Liver (tissue), 9 donors: ENCODE data around the gene ATPAF1. TPM values are rescaled to one million over a fixed set of nuclear protein-coding genes. Genes with fewer than 3 reads are reported as not detected.

Source experiments
- DNase-seq: peaks from one replicate; pipeline ENCODE4 v3.0.0-alpha.2; 2017; ENCODE audit warnings: low spot score
- H3K27ac ChIP-seq, 2 donors: one replicate each; pipeline ENCODE4 v1.7.0; 2013; ENCODE audit warnings: inconsistent platforms in 2 of 2, low read length in 2 of 2, control low read depth in 1 of 2, low read depth in 1 of 2, mild to moderate bottlenecking in 1 of 2
- H3K27me3 ChIP-seq, 4 donors: one replicate each; pipeline versions ENCODE4 v1.6.1 to v1.7.0; 2013; ENCODE audit warnings: low read length in 3 of 4, inconsistent platforms in 1 of 4, mild to moderate bottlenecking in 1 of 4, moderate library complexity in 1 of 4; ENCODE audit not compliant: control insufficient read depth in 4 of 4, insufficient read depth in 4 of 4
- H3K36me3 ChIP-seq, 4 donors: one replicate each; pipeline versions ENCODE4 v1.6.1 to v1.7.0; 2013; ENCODE audit warnings: low read length in 3 of 4, mild to moderate bottlenecking in 3 of 4, low read depth in 1 of 4, moderate library complexity in 1 of 4; ENCODE audit not compliant: control insufficient read depth in 4 of 4, insufficient read depth in 3 of 4
- H3K4me1 ChIP-seq, 4 donors: one replicate each; pipeline versions ENCODE4 v1.6.1 to v1.7.0; 2013; ENCODE audit warnings: low read length in 3 of 4, mild to moderate bottlenecking in 3 of 4, moderate library complexity in 1 of 4; ENCODE audit not compliant: control insufficient read depth in 4 of 4, insufficient read depth in 4 of 4
- H3K4me3 ChIP-seq, 3 donors: one replicate each; pipeline versions ENCODE4 v1.6.1 to v1.7.0; 2013; ENCODE audit warnings: low read length in 3 of 3, control low read depth in 1 of 3, low read depth in 1 of 3, mild to moderate bottlenecking in 1 of 3
- H3K9ac ChIP-seq, 2 donors: one replicate each; pipeline ENCODE4 v1.7.0; 2013; ENCODE audit warnings: low read length in 2 of 2, mild to moderate bottlenecking in 2 of 2, moderate library complexity in 2 of 2, control low read depth in 1 of 2, low read depth in 1 of 2
- H3K9me3 ChIP-seq, 4 donors: one replicate each; pipeline versions ENCODE4 v1.6.1 to v1.7.0; 2013; ENCODE audit warnings: low read length in 3 of 4; ENCODE audit not compliant: control insufficient read depth in 4 of 4
- ATF3 ChIP-seq: IDR thresholded peaks from 2 replicates; pipeline ENCODE4 v1.6.1; 2016; ENCODE audit warnings: antibody characterized with exemption
- EGR1 ChIP-seq, 2 donors: IDR thresholded peaks; 2 replicates each; pipeline ENCODE4 v1.6.1; 2016 to 2018; ENCODE audit warnings: antibody characterized with exemption in 2 of 2, low read depth in 2 of 2
- FOXA1 ChIP-seq: IDR thresholded peaks from 2 replicates; pipeline ENCODE4 v1.6.1; 2016; ENCODE audit warnings: antibody characterized with exemption
- FOXA2 ChIP-seq: IDR thresholded peaks from 2 replicates; pipeline ENCODE4 v1.6.1; 2016; ENCODE audit warnings: antibody characterized with exemption
- GABPA ChIP-seq, 2 donors: IDR thresholded peaks in 1 of 2; conservative IDR thresholded peaks in 1 of 2; 2 replicates each; pipeline ENCODE4 v1.6.1; 2016; ENCODE audit warnings: antibody characterized with exemption in 2 of 2, mild to moderate bottlenecking in 1 of 2, moderate library complexity in 1 of 2
- HNF4A ChIP-seq, 2 donors: conservative IDR thresholded peaks; 2 replicates each; pipeline ENCODE4 v1.6.1; 2016; ENCODE audit warnings: antibody characterized with exemption in 2 of 2, mild to moderate bottlenecking in 2 of 2
- HNF4G ChIP-seq: IDR thresholded peaks from 2 replicates; pipeline ENCODE4 v1.6.1; 2016; ENCODE audit warnings: antibody characterized with exemption
- JUND ChIP-seq, 2 donors: IDR thresholded peaks; 2 replicates each; pipeline ENCODE4 v1.6.1; 2016; ENCODE audit warnings: antibody characterized with exemption in 2 of 2
- NR2F2 ChIP-seq: IDR thresholded peaks from 2 replicates; pipeline ENCODE4 v1.6.1; 2016; ENCODE audit warnings: antibody characterized with exemption
- RAD21 ChIP-seq, 2 donors: IDR thresholded peaks; 2 replicates each; pipeline ENCODE4 v1.6.1; 2016; ENCODE audit warnings: antibody characterized with exemption in 2 of 2, mild to moderate bottlenecking in 2 of 2
- RXRA ChIP-seq, 2 donors: IDR thresholded peaks; 2 replicates each; pipeline ENCODE4 v1.6.1; 2017 to 2018; ENCODE audit warnings: antibody characterized with exemption in 2 of 2, mild to moderate bottlenecking in 1 of 2
- SP1 ChIP-seq: IDR thresholded peaks from 2 replicates; pipeline ENCODE4 v1.6.1; 2018; ENCODE audit warnings: antibody characterized with exemption, mild to moderate bottlenecking
- TAF1 ChIP-seq: conservative IDR thresholded peaks from 2 replicates; pipeline ENCODE4 v1.6.1; 2016; ENCODE audit warnings: antibody characterized with exemption, mild to moderate bottlenecking
- YY1 ChIP-seq: IDR thresholded peaks from 2 replicates; pipeline ENCODE4 v1.6.1; 2016; ENCODE audit warnings: antibody characterized with exemption, mild to moderate bottlenecking
- ZBTB33 ChIP-seq: IDR thresholded peaks from 2 replicates; pipeline ENCODE4 v1.6.1; 2016; ENCODE audit warnings: antibody characterized with exemption
- WGBS: extraction: QIAGEN DNeasy Blood & Tissue Kit; methylation state at CpG from one replicate; pipeline ENCODE4 v1.1.7; 2013; 5-methylcytosine and 5-hydroxymethylcytosine counted together
- polyA plus RNA-seq, 2 donors: library from polyadenylated mRNA; stranded (reverse) in 1 of 2; unstranded in 1 of 2; fragments of 200-250 nt in 1 of 2; fragments of >200 nt in 1 of 2; fragmentation: Nextera tagmentation in 1 of 2; extraction: Ambion mirVana in 1 of 2; gene quantifications; one replicate each; pipeline versions ENCODE4 v1.2.1 to v1.2.3, GENCODE V29; 2013 to 2015
- total RNA-seq, 2 donors: library from RNA; depleted of rRNA; stranded (reverse); fragments of >200 nt; gene quantifications; one replicate each; pipeline ENCODE4 v1.2.3, GENCODE V29; 2014
- TF ChIP-seq, protein P1 (sequence below): IDR thresholded peaks from 2 replicates; pipeline ENCODE4 v1.6.1; 2016; ENCODE audit warnings: antibody characterized with exemption
- TF ChIP-seq, protein P2 (sequence below): fragments of 150-350 bp; IDR thresholded peaks from 2 replicates; pipeline ENCODE4 v1.5.1; 2017; ENCODE audit warnings: improper control_type of control experiment, low read depth, low read length; ENCODE audit not compliant: missing input control
- TF ChIP-seq, protein P3 (sequence below): IDR thresholded peaks from 2 replicates; pipeline ENCODE4 v1.6.1; 2016; ENCODE audit warnings: antibody characterized with exemption, mild to moderate bottlenecking
- donor health status: healthy.
- donor health status: healthy.
- donor health status: healthy.
- donor health status: healthy.
- donor health status: healthy.

ATPAF1 gene
- total and polyA plus RNA-seq, 4 donors: 35.3 to 54.1 (median 37.0) TPM

- peaks cover 16 to 66% (median 37%) of the 10 kb centered on the region in 4 donors for H3K36me3 ChIP-seq
Measured at GRCh38 chr1:46689356-46689755, 21.2 kb upstream of the ATPAF1 start.

More at GRCh38 chr1:46689356-46689755, 21.2 kb upstream of the ATPAF1 start:
- DNase-seq: no peak
- H3K4me3 ChIP-seq: no peak overlapping the region
- H3K9ac ChIP-seq: no peak overlapping the region
- TF ChIP-seq SP1: no peak
- TF ChIP-seq RAD21 (IDR thresholded peaks at IDR 0.05): no peak
- TF ChIP-seq RXRA (IDR thresholded peaks at IDR 0.05): no peak
- TF ChIP-seq JUND (IDR thresholded peaks at IDR 0.05): no peak
- TF ChIP-seq HNF4A (conservative IDR thresholded peaks at IDR 0.05): no peak
- TF ChIP-seq EGR1 (IDR thresholded peaks at IDR 0.05; ENCODE audit: low read depth in 2 of 2): no peak
- TF ChIP-seq, protein P1, sequence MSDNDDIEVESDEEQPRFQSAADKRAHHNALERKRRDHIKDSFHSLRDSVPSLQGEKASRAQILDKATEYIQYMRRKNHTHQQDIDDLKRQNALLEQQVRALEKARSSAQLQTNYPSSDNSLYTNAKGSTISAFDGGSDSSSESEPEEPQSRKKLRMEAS: no peak
- TF ChIP-seq HNF4G: no peak
- no peak for TF ChIP-seq FOXA1
- no peak for TF ChIP-seq GABPA (IDR thresholded peaks at IDR 0.05 in 1 of 2, conservative IDR thresholded peaks at IDR 0.05 in 1 of 2)
- no peak for TF ChIP-seq ATF3
- TF ChIP-seq TAF1: no peak
- TF ChIP-seq FOXA2: no peak
- TF ChIP-seq, protein P2, sequence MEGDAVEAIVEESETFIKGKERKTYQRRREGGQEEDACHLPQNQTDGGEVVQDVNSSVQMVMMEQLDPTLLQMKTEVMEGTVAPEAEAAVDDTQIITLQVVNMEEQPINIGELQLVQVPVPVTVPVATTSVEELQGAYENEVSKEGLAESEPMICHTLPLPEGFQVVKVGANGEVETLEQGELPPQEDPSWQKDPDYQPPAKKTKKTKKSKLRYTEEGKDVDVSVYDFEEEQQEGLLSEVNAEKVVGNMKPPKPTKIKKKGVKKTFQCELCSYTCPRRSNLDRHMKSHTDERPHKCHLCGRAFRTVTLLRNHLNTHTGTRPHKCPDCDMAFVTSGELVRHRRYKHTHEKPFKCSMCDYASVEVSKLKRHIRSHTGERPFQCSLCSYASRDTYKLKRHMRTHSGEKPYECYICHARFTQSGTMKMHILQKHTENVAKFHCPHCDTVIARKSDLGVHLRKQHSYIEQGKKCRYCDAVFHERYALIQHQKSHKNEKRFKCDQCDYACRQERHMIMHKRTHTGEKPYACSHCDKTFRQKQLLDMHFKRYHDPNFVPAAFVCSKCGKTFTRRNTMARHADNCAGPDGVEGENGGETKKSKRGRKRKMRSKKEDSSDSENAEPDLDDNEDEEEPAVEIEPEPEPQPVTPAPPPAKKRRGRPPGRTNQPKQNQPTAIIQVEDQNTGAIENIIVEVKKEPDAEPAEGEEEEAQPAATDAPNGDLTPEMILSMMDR: no peak
- TF ChIP-seq, protein P3, sequence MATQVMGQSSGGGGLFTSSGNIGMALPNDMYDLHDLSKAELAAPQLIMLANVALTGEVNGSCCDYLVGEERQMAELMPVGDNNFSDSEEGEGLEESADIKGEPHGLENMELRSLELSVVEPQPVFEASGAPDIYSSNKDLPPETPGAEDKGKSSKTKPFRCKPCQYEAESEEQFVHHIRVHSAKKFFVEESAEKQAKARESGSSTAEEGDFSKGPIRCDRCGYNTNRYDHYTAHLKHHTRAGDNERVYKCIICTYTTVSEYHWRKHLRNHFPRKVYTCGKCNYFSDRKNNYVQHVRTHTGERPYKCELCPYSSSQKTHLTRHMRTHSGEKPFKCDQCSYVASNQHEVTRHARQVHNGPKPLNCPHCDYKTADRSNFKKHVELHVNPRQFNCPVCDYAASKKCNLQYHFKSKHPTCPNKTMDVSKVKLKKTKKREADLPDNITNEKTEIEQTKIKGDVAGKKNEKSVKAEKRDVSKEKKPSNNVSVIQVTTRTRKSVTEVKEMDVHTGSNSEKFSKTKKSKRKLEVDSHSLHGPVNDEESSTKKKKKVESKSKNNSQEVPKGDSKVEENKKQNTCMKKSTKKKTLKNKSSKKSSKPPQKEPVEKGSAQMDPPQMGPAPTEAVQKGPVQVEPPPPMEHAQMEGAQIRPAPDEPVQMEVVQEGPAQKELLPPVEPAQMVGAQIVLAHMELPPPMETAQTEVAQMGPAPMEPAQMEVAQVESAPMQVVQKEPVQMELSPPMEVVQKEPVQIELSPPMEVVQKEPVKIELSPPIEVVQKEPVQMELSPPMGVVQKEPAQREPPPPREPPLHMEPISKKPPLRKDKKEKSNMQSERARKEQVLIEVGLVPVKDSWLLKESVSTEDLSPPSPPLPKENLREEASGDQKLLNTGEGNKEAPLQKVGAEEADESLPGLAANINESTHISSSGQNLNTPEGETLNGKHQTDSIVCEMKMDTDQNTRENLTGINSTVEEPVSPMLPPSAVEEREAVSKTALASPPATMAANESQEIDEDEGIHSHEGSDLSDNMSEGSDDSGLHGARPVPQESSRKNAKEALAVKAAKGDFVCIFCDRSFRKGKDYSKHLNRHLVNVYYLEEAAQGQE: no peak
- TF ChIP-seq NR2F2: no peak
- no peak for TF ChIP-seq ZBTB33
- TF ChIP-seq YY1: no peak
- H3K27ac ChIP-seq: no peak overlapping the region
- no peaks in the 10 kb centered on the region for H3K9me3 ChIP-seq
- no peaks in the 10 kb centered on the region for H3K27me3 ChIP-seq
- WGBS: 89% methylated on average over 2 of the region's 2 CpGs
- H3K4me1 ChIP-seq: peaks cover 0 to 9% (median 7%) of the 10 kb centered on the region in 4 donors
